Liver (tissue), 9 donors: Measurements from ENCODE around the gene PRKN. TPM values are rescaled to one million over a fixed set of nuclear protein-coding genes. Genes with fewer than 3 reads are reported as not detected.

ENCODE experiments used
- DNase-seq: peaks from one replicate; pipeline ENCODE4 v3.0.0-alpha.2; 2017; ENCODE audit warnings: low spot score
- H3K27ac ChIP-seq, 2 donors: one replicate each; pipeline ENCODE4 v1.7.0; 2013; ENCODE audit warnings: inconsistent platforms in 2 of 2, low read length in 2 of 2, control low read depth in 1 of 2, low read depth in 1 of 2, mild to moderate bottlenecking in 1 of 2
- H3K27me3 ChIP-seq, 4 donors: one replicate each; pipeline versions ENCODE4 v1.6.1 to v1.7.0; 2013; ENCODE audit warnings: low read length in 3 of 4, inconsistent platforms in 1 of 4, mild to moderate bottlenecking in 1 of 4, moderate library complexity in 1 of 4; ENCODE audit not compliant: control insufficient read depth in 4 of 4, insufficient read depth in 4 of 4
- H3K36me3 ChIP-seq, 4 donors: one replicate each; pipeline versions ENCODE4 v1.6.1 to v1.7.0; 2013; ENCODE audit warnings: low read length in 3 of 4, mild to moderate bottlenecking in 3 of 4, low read depth in 1 of 4, moderate library complexity in 1 of 4; ENCODE audit not compliant: control insufficient read depth in 4 of 4, insufficient read depth in 3 of 4
- H3K4me1 ChIP-seq, 4 donors: one replicate each; pipeline versions ENCODE4 v1.6.1 to v1.7.0; 2013; ENCODE audit warnings: low read length in 3 of 4, mild to moderate bottlenecking in 3 of 4, moderate library complexity in 1 of 4; ENCODE audit not compliant: control insufficient read depth in 4 of 4, insufficient read depth in 4 of 4
- H3K4me3 ChIP-seq, 3 donors: one replicate each; pipeline versions ENCODE4 v1.6.1 to v1.7.0; 2013; ENCODE audit warnings: low read length in 3 of 3, control low read depth in 1 of 3, low read depth in 1 of 3, mild to moderate bottlenecking in 1 of 3
- H3K9ac ChIP-seq, 2 donors: one replicate each; pipeline ENCODE4 v1.7.0; 2013; ENCODE audit warnings: low read length in 2 of 2, mild to moderate bottlenecking in 2 of 2, moderate library complexity in 2 of 2, control low read depth in 1 of 2, low read depth in 1 of 2
- H3K9me3 ChIP-seq, 4 donors: one replicate each; pipeline versions ENCODE4 v1.6.1 to v1.7.0; 2013; ENCODE audit warnings: low read length in 3 of 4; ENCODE audit not compliant: control insufficient read depth in 4 of 4
- ATF3 ChIP-seq: IDR thresholded peaks from 2 replicates; pipeline ENCODE4 v1.6.1; 2016; ENCODE audit warnings: antibody characterized with exemption
- CTCF ChIP-seq: fragments of 150-350 bp; IDR thresholded peaks from 2 replicates; pipeline ENCODE4 v1.5.1; 2017; ENCODE audit warnings: improper control_type of control experiment, low read depth, low read length; ENCODE audit not compliant: missing input control
- EGR1 ChIP-seq, 2 donors: IDR thresholded peaks; 2 replicates each; pipeline ENCODE4 v1.6.1; 2016 to 2018; ENCODE audit warnings: antibody characterized with exemption in 2 of 2, low read depth in 2 of 2
- FOXA1 ChIP-seq: IDR thresholded peaks from 2 replicates; pipeline ENCODE4 v1.6.1; 2016; ENCODE audit warnings: antibody characterized with exemption
- FOXA2 ChIP-seq: IDR thresholded peaks from 2 replicates; pipeline ENCODE4 v1.6.1; 2016; ENCODE audit warnings: antibody characterized with exemption
- GABPA ChIP-seq, 2 donors: IDR thresholded peaks in 1 of 2; conservative IDR thresholded peaks in 1 of 2; 2 replicates each; pipeline ENCODE4 v1.6.1; 2016; ENCODE audit warnings: antibody characterized with exemption in 2 of 2, mild to moderate bottlenecking in 1 of 2, moderate library complexity in 1 of 2
- HNF4G ChIP-seq: IDR thresholded peaks from 2 replicates; pipeline ENCODE4 v1.6.1; 2016; ENCODE audit warnings: antibody characterized with exemption
- JUND ChIP-seq, 2 donors: IDR thresholded peaks; 2 replicates each; pipeline ENCODE4 v1.6.1; 2016; ENCODE audit warnings: antibody characterized with exemption in 2 of 2
- NR2F2 ChIP-seq: IDR thresholded peaks from 2 replicates; pipeline ENCODE4 v1.6.1; 2016; ENCODE audit warnings: antibody characterized with exemption
- RAD21 ChIP-seq, 2 donors: IDR thresholded peaks; 2 replicates each; pipeline ENCODE4 v1.6.1; 2016; ENCODE audit warnings: antibody characterized with exemption in 2 of 2, mild to moderate bottlenecking in 2 of 2
- RXRA ChIP-seq, 2 donors: IDR thresholded peaks; 2 replicates each; pipeline ENCODE4 v1.6.1; 2017 to 2018; ENCODE audit warnings: antibody characterized with exemption in 2 of 2, mild to moderate bottlenecking in 1 of 2
- SP1 ChIP-seq: IDR thresholded peaks from 2 replicates; pipeline ENCODE4 v1.6.1; 2018; ENCODE audit warnings: antibody characterized with exemption, mild to moderate bottlenecking
- TAF1 ChIP-seq: conservative IDR thresholded peaks from 2 replicates; pipeline ENCODE4 v1.6.1; 2016; ENCODE audit warnings: antibody characterized with exemption, mild to moderate bottlenecking
- ZBTB33 ChIP-seq: IDR thresholded peaks from 2 replicates; pipeline ENCODE4 v1.6.1; 2016; ENCODE audit warnings: antibody characterized with exemption
- WGBS: extraction: QIAGEN DNeasy Blood & Tissue Kit; methylation state at CpG from one replicate; pipeline ENCODE4 v1.1.7; 2013; 5-methylcytosine and 5-hydroxymethylcytosine counted together
- polyA plus RNA-seq, 2 donors: library from polyadenylated mRNA; stranded (reverse) in 1 of 2; unstranded in 1 of 2; fragments of 200-250 nt in 1 of 2; fragments of >200 nt in 1 of 2; fragmentation: Nextera tagmentation in 1 of 2; extraction: Ambion mirVana in 1 of 2; gene quantifications; one replicate each; pipeline versions ENCODE4 v1.2.1 to v1.2.3, GENCODE V29; 2013 to 2015
- total RNA-seq, 2 donors: library from RNA; depleted of rRNA; stranded (reverse); fragments of >200 nt; gene quantifications; one replicate each; pipeline ENCODE4 v1.2.3, GENCODE V29; 2014
- TF ChIP-seq, protein P1 (sequence below): IDR thresholded peaks from 2 replicates; pipeline ENCODE4 v1.6.1; 2016; ENCODE audit warnings: antibody characterized with exemption, mild to moderate bottlenecking
- TF ChIP-seq, protein P2 (sequence below): IDR thresholded peaks from 2 replicates; pipeline ENCODE4 v1.6.1; 2016; ENCODE audit warnings: antibody characterized with exemption
- donor health status: healthy.
- donor health status: healthy.
- donor health status: healthy.
- donor health status: healthy.
- donor health status: healthy.

Gene PRKN
- total and polyA plus RNA-seq, 4 donors: 0.47 to 4.1 (median 3.2) TPM

DNA sequence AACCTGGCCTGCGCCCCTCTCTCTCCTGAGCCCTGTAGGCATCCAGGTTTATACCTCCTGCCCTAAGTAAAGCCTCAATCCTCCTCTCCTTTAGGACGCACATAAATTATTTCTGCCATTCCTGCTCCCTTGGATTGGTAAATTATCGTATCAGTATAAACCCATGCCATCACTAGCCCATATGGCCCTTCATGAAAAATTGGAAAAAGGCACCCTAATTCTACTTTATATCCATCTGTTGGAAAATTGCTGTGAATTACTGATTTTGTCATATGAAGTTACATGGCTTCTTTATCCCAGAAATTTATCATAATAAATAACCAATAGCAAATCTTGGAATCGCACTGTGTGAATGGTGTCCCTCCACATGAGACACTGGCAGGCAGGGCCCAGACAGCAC, 395.2 kb downstream of the PRKN start:
- no peak for TF ChIP-seq JUND (IDR thresholded peaks at IDR 0.05)
- no peak for TF ChIP-seq HNF4G
- no peak for TF ChIP-seq TAF1
- TF ChIP-seq ATF3: no peak
- TF ChIP-seq, protein P1, sequence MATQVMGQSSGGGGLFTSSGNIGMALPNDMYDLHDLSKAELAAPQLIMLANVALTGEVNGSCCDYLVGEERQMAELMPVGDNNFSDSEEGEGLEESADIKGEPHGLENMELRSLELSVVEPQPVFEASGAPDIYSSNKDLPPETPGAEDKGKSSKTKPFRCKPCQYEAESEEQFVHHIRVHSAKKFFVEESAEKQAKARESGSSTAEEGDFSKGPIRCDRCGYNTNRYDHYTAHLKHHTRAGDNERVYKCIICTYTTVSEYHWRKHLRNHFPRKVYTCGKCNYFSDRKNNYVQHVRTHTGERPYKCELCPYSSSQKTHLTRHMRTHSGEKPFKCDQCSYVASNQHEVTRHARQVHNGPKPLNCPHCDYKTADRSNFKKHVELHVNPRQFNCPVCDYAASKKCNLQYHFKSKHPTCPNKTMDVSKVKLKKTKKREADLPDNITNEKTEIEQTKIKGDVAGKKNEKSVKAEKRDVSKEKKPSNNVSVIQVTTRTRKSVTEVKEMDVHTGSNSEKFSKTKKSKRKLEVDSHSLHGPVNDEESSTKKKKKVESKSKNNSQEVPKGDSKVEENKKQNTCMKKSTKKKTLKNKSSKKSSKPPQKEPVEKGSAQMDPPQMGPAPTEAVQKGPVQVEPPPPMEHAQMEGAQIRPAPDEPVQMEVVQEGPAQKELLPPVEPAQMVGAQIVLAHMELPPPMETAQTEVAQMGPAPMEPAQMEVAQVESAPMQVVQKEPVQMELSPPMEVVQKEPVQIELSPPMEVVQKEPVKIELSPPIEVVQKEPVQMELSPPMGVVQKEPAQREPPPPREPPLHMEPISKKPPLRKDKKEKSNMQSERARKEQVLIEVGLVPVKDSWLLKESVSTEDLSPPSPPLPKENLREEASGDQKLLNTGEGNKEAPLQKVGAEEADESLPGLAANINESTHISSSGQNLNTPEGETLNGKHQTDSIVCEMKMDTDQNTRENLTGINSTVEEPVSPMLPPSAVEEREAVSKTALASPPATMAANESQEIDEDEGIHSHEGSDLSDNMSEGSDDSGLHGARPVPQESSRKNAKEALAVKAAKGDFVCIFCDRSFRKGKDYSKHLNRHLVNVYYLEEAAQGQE: no peak
- no peak for TF ChIP-seq GABPA (IDR thresholded peaks at IDR 0.05 in 1 of 2, conservative IDR thresholded peaks at IDR 0.05 in 1 of 2)
- TF ChIP-seq RAD21 (IDR thresholded peaks at IDR 0.05): no peak
- TF ChIP-seq SP1: no peak
- TF ChIP-seq RXRA (IDR thresholded peaks at IDR 0.05): no peak
- no peak for TF ChIP-seq ZBTB33
- no peak for TF ChIP-seq CTCF
- TF ChIP-seq FOXA1: no peak
- TF ChIP-seq EGR1 (IDR thresholded peaks at IDR 0.05; ENCODE audit: low read depth in 2 of 2): no peak
- TF ChIP-seq FOXA2: no peak
- TF ChIP-seq, protein P2, sequence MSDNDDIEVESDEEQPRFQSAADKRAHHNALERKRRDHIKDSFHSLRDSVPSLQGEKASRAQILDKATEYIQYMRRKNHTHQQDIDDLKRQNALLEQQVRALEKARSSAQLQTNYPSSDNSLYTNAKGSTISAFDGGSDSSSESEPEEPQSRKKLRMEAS: no peak
- DNase-seq: no peak
- 95% methylated on average over 4 of the region's 4 CpGs for WGBS
- Histone ChIP-seq H3K9me3 (no peaks in the 10 kb centered on the region), H3K4me3 (no peak overlapping the region), H3K4me1 (no peaks in the 10 kb centered on the region), H3K27me3 (no peaks in the 10 kb centered on the region), H3K27ac (no peak overlapping the region), H3K9ac (no peak overlapping the region), H3K36me3 (no peaks in the 10 kb centered on the region)

DNA sequence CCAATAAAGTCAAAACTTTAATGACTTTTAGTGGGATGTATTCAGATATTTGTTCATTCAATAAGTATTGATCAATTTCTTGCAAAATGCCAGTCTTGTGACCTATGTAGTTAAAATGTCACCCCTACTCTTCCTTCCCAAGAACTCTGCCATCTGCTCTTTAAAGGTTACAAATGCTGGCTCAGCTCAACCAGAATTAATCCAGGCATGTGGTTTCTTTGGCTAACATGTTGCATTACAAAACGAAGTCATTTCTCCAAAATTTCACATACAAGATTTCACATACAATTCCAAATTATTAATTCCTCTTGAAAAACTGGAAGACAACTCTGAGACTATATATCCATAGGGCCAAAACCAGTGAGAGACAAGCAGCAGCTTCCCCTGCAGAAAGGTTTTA, 395.7 kb downstream of the PRKN start:
- Histone ChIP-seq H3K4me1 (no peaks in the 10 kb centered on the region), H3K27ac (no peak overlapping the region), H3K9ac (no peak overlapping the region), H3K36me3 (no peaks in the 10 kb centered on the region), H3K4me3 (no peak overlapping the region), H3K27me3 (no peaks in the 10 kb centered on the region), H3K9me3 (no peaks in the 10 kb centered on the region)
- 47% methylated on average over 1 of the region's 1 CpG for WGBS
- no peak for DNase-seq
- no peak for TF ChIP-seq RXRA (IDR thresholded peaks at IDR 0.05)
- no peak for TF ChIP-seq CTCF
- no peak for TF ChIP-seq JUND (IDR thresholded peaks at IDR 0.05)
- no peak for TF ChIP-seq NR2F2
- no peak for TF ChIP-seq ZBTB33
- TF ChIP-seq EGR1 (IDR thresholded peaks at IDR 0.05; ENCODE audit: low read depth in 2 of 2): no peak
- TF ChIP-seq FOXA2: no peak
- no peak for TF ChIP-seq SP1
- TF ChIP-seq, protein P1: no peak
